ENCODE measurements around the gene VWCE.
"Not testable (repeated sequence)": the region's sequence is repeated elsewhere in the genome, so short reads cannot be mapped to it uniquely, and the experiment has no call there.

VWCE gene

GRCh38 chr11:61250796-61251765 lies 44.0 kb downstream of the VWCE start:
- not testable (repeated sequence) for DNase-seq

GRCh38 chr11:61249201-61249600 lies 45.9 kb downstream of the VWCE start:
- not testable (repeated sequence) for DNase-seq

GRCh38 chr11:61248071-61248470 lies 47.0 kb downstream of the VWCE start:
- DNase-seq = not testable (repeated sequence)

GRCh38 chr11:61245284-61245964 lies 49.7 kb downstream of the VWCE start:
- DNase-seq = not testable (repeated sequence)

GRCh38 chr11:61241526-61241925 lies 53.6 kb downstream of the VWCE start:
- DNase-seq = not testable (repeated sequence)

GRCh38 chr11:61240875-61241274 lies 54.2 kb downstream of the VWCE start, which contains the start of gene PGA5:
Gene PGA5, plus strand, starts transcription at chr11:61241175. Its CDS starts 52 bp downstream, at chr11:61241227.
- DNase-seq = not testable (repeated sequence)

- not testable (repeated sequence) for DNase-seq
Observed at GRCh38 chr11:61240288-61240687, 54.8 kb downstream of the VWCE start.

GRCh38 chr11:61237130-61237529 lies 58.0 kb downstream of the VWCE start:
- DNase-seq = not testable (repeated sequence)

- not testable (repeated sequence) for DNase-seq
Observed at GRCh38 chr11:61232548-61233145, 62.5 kb downstream of the VWCE start.

- DNase-seq = not testable (repeated sequence)
Observed at GRCh38 chr11:61231585-61231984, 63.5 kb downstream of the VWCE start.

GRCh38 chr11:61231033-61231432 lies 64.1 kb downstream of the VWCE start:
- DNase-seq = not testable (repeated sequence)

- not testable (repeated sequence) for DNase-seq
Observed at GRCh38 chr11:61229458-61229857, 65.7 kb downstream of the VWCE start.

GRCh38 chr11:61226457-61227137 lies 68.5 kb downstream of the VWCE start:
- DNase-seq = not testable (repeated sequence)

- not testable (repeated sequence) for DNase-seq
Observed at GRCh38 chr11:61222692-61223091, 72.4 kb downstream of the VWCE start.

GRCh38 chr11:61222047-61222446 lies 73.1 kb downstream of the VWCE start, which contains the start of gene PGA4:
Gene PGA4, plus strand, starts transcription at chr11:61222347. Its CDS starts 54 bp downstream, at chr11:61222401.
- DNase-seq = not testable (repeated sequence)

- DNase-seq = not testable (repeated sequence)
Observed at GRCh38 chr11:61219016-61219415, 76.1 kb downstream of the VWCE start.

- DNase-seq = not testable (repeated sequence)
Observed at GRCh38 chr11:61218306-61218705, 76.8 kb downstream of the VWCE start.

- not testable (repeated sequence) for DNase-seq
Observed at GRCh38 chr11:61213711-61214324, 81.3 kb downstream of the VWCE start.

- DNase-seq = not testable (repeated sequence)
Observed at GRCh38 chr11:61212202-61212601, 82.9 kb downstream of the VWCE start.

- not testable (repeated sequence) for DNase-seq
Observed at GRCh38 chr11:61211327-61211952, 83.7 kb downstream of the VWCE start.

- not testable (repeated sequence) for DNase-seq
Observed at GRCh38 chr11:61210629-61211028, 84.5 kb downstream of the VWCE start.
